ENCODE data around the gene UBE2E2.

Gene UBE2E2

DNA sequence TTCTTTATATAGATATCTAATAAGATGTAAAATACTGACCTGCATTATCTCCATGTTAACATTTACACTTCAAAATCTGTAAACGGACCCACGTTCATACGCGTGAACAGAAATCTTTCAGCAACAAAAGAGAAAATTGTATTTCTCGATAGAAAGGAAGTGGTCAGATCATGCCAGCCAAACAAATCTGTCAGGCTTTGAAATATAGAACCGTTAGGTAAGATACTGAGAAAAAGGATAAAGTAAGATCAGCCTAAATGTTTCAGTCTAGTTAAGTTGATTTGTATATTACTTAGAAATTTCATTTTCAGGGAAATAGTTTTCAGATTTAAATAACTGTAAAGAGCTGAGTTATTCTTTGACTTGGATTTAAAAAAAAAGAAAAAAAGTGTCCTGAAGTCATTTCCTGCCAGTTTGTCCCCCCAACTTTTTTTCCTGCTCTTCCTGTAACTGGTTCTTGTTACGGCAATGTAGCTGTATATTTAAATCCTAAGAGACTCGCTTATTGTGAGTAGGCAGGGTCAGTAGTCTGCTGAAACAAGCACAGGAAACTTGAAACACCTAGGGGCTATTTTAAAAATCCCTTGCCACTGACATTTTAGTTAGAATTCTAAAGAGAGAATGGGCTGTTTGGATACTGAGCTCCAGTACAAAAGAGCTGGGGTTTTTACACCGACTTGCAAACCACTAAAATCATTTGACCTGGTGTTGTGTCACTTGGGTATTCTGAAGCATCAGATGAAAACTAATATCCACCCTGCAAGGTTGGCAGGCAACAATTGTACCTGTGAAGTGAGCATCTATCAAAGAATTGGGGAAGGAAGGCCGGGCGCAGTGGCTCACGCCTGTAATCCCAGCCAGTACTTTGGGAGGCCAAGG is 237.5 kb downstream of the UBE2E2 start:
- DNase-seq (ENCODE audit: low spot score): no peak

DNA sequence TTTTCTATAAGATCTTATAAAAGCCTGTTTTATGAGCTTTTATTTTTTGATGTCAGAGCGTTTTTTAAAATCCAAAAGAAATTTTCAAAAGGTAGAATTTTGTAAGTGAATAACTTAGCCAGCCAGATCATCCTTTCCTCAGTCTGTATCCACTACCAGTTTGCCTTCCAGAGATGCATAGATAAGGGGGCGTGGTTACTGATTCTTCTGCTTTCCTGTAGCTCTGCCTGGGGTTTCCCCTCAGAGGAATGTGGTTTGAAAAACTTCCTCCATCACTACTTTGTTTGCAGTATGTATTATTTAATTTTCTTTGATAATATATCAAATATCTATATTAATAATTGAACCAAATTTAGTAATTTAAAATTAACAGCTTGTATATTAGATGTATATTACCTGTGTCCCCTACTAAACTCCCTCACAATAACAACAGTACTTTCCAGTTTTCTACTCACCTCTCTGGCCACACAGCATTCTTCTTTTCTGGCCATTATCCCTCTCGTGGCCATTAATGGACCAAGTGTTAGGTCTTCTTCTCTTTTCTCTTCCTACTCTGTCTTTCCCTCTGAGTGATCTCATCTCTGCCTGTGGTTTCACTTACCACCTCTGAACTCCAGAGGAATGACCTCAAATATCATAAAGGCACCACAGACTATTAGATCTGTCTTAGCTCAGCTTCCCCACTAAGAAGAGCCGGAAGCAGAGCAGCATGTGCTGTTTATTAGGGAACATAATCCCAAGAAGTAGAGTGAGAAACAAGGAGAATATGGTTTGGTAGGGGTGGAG is 239.7 kb downstream of the UBE2E2 start:
- peak; percentile 16 for DNase-seq (ENCODE audit: low spot score)

DNA sequence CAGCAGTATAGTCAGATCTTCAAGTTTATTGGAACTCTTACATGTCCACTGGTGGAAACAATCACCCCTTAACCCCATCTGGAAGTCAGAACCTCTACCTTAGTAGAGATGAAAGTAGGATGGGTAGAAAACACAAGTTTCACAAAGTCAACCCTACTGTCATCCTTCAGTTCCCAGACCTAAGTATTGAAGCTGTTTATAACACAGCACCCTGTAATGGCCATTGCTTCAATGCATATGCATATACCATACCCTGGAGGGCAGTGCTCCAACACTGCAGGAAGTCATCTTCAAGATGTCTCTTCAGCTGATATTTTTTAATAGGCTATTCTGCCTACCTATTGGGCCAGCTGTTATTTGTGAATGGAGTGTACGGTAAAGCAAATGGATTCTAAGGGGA is 241.3 kb downstream of the UBE2E2 start:
- DNase-seq (ENCODE audit: low spot score): no peak

DNA sequence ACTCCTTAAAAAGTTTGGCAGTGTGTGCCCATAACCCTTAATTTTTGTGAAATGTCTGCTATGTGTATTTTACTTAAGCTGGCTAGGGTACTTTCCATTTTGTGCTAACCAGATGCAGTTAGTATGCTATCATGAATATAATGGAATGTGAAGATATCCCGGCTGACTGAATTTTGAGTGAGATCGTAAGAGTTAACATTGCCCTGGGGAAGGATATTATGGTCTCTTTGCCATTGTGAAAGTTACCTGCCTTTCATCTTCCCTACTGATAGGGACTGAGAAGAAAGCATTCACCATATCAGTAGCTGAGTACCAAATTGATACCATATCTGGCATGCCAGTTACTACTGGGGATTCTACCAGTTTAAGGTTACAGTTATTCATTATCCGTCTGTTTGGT is 243.2 kb downstream of the UBE2E2 start:
- no peak for DNase-seq (ENCODE audit: low spot score)

DNA sequence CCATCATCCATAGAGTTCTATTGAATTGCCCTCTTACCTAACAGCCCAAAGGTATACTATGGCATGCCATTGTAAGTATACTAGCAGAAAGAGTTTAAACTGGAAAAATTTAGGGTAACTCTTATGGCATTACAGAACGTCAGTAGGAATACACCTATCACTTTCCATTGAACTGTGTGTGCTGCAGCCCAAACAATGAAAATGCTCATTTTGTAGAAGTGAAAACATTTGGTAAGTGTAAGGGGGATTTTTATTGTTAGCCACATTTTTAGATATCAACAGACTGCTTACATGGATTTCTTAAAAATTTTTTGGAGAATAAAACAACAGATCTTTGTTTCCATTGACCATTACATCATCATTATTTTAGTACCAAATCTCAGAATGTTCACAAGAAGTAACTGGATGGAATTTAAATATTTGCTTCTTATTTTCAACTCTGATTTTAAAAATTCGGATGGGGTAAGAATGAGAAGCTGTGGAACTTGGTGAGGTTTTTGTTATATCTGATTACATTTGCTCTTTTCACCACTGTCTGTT is 245.9 kb downstream of the UBE2E2 start:
- no peak for DNase-seq (ENCODE audit: low spot score)

DNA sequence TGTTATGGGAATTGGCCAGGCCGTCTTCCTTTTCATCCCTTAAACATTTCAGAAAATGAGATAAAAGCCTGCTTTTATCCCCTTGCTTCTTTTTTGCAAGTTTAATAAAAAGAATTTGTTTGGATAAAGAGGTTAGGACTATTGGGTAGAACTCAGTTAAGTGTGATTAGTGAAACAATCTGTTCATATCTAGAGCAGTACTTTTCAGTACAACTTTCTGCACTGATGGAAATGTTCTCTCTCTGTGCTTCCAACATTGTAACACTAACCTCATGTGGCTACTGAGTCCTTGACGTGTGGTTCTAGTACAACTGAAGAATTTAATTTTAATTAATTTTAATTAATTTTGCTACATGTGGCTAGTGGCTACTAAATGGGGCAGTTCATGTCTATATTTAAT is 246.9 kb downstream of the UBE2E2 start:
- no peak for DNase-seq (ENCODE audit: low spot score)

DNA sequence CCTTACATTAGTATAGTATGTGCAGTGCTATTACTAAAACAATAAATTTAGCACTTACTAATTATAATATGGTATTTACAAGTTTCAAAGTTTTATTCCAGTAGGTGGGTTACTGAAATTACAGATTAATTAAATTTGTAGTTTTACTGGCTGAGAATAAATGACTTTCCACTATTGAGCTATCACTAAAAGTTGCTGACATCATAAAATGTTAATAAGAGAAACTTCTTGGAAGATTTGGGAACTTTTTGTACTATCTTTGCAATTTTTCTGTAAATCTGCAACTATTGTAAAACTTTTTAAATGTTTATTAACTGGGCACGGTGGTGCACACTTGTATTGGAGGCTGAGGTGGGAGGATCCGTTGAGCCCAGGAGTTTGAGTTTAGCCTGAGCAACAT is 247.7 kb downstream of the UBE2E2 start:
- no peak for DNase-seq (ENCODE audit: low spot score)

DNA sequence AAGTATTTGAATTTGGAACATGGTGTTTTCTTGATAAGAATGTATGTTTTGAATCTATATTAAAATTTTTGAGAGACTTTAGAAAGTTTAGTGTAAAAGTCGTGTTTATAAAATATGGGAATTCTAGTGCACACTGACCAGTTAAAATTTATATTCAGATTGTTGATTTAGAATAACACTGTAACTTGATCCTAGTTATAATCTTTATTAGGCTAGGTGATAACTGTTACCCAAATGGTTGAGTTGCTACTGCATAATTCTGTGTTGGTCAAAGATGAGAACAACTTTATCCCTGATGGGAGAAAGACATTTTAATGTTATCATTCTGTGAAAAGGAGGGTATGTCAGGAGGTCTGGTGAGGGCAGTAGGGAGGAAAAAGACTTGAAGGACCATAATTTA is 249.3 kb downstream of the UBE2E2 start:
- DNase-seq (ENCODE audit: low spot score): no peak

DNA sequence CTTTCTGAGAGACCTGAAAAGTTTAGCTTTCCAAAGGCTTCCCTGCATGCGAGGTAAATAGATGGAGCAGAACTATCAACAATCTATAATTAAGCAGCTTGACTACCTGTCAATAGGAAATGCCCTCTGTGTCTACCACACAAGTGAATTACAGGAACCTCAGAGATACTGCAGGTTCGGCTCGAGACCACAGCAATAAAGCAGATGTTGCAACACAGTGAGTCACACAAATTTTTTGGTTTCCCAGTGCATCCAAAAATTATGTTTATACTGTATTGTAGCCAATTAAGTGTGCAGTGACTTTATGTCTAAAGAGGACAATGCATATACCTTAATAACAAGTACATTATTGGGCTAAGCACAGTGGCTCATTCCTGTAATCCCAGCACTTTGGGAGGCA is 252.0 kb downstream of the UBE2E2 start:
- DNase-seq (ENCODE audit: low spot score): no peak

DNA sequence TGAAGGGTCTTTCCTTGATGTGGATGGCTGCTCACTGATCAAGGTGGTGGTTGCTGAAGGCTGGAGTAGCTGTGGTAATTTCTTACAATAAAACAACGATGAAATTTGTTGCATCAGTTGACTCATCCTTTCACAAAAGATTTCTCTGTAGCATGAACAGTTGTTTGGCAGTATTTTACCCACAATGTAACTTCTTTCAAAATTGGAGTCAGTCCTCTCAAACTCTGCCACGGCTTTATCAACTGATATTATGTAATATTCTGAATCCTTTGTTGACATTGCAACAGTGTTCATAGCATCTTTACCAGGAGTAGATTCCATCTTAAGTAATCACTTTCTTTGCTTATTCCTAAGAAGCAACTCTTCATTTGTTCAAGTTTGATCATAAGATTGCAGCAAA is 252.6 kb downstream of the UBE2E2 start:
- no peak for DNase-seq (ENCODE audit: low spot score)

DNA sequence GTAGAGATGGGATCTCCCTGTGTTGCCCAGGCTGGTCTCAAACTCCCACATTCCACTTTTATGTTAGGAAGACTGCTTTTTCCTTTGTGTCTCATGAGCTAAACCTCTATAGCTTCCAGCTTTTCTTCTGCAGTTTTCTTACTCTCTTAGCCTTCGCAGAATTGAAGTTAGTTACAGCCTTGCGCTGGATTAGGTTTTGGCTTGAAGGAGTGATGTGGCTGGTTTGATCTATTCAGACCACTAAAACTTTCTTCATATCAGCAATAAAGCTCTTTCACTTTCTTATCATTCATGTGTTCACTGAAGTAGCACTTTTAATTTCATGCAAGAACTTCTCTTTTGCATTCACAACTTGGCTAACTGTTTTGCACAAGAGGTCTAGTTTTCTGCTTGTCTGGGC is 254.6 kb downstream of the UBE2E2 start:
- no peak for DNase-seq (ENCODE audit: low spot score)

DNA sequence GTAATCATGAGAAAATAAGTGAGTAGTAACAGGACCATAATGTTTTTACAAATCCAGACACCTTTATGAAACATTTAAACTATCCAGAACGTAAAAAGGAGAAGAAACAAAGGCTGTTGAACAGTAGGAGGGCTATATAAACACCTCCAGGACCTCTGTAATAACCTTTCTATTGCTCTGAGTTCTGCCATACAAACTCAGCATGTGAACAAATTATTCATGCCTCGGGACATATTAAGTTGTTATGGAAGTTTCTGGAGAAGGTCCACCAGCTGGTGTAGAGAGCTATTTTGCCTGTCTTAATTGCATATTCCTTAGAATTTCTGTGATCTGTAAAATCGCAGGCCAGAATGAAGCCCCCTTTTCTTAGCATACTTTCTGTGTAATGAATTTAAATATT is 256.3 kb downstream of the UBE2E2 start:
- no peak for DNase-seq (ENCODE audit: low spot score)

DNA sequence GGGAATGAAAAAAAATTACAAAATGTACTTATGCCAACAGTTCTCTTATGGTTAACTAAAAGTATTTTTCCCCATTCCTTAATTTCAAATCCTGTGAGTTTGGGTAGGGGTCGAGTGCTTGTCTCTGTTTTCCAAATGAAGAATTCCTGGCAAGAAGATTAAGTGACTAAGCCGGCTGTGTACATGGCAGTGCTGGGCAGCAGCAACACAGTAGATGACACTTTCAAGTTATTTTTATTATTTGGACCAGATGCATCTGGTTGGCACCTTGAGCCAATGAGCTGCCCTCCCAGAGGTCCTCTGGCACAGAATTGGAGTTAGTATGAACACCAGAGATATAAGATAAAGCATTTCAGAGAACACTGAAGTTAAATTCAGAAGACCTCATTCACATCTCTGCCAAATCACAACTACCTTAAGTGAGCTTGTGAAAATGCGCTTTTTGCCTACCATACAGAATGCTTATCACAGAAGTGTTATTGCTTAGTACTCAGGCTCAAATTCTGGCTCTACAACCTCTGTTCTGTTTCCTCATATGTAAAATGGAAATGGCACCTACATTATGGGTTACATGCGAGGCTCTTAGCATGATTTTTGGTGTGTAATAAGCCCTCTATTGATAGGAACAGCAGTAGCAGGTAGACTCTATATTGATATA is 256.9 kb downstream of the UBE2E2 start:
- DNase-seq (ENCODE audit: low spot score): no peak

DNA sequence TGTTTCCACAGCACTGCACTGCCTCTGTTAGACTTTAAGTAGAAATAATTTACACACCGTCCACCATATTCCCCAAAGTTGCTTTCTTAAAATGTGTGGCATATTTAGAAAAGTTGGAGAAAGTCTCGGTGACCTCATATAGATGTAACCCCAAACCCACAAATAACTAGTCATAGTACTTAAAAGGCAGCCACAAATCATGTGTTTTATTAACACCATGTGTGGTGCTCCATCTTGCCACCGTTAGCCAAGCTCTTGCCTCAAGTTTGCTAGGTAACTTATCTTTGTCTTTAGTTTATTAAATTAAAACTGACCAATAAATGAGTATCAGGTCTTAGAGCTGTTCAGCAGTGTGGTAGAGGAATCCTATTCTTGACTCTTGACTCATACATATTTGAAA is 257.9 kb downstream of the UBE2E2 start:
- DNase-seq (ENCODE audit: low spot score): no peak

DNA sequence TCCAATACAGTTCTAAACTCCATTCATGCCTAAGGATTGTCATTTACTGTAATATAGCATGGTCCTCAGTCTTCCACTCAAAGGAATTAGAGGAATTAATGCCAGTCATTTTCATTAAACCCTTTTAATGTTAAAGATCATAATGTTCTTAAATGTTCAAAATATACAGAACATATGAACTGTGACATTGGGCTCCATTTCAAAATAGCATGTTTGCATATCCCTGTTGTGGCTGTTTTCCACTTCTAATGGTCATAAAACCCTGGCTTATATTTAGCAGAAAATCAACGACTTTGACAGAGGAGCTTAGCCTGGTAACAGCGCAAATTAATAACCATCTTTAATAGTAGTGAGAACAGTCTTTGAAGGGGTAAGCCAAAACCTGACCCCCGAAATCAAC is 260.7 kb downstream of the UBE2E2 start:
- no peak for DNase-seq (ENCODE audit: low spot score)

DNA sequence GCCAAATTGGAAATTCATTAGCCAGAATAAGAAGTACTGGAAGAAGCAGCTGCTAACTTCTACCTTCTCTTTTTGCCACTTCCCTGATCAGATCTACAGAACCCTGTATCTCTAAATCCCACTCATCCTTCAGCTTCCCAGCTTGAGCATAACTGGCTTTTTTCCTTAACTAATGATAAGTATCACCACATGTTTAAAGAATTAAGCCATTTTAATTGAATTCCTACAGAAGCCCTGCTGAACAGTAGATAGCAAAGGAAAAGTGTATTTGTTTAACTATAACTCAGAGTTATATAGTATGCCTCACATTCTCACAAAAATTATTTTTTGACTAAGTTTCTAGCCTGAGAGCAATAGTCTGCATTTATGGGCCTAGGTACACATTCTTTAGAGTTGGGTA is 262.4 kb downstream of the UBE2E2 start:
- no peak for DNase-seq (ENCODE audit: low spot score)

DNA sequence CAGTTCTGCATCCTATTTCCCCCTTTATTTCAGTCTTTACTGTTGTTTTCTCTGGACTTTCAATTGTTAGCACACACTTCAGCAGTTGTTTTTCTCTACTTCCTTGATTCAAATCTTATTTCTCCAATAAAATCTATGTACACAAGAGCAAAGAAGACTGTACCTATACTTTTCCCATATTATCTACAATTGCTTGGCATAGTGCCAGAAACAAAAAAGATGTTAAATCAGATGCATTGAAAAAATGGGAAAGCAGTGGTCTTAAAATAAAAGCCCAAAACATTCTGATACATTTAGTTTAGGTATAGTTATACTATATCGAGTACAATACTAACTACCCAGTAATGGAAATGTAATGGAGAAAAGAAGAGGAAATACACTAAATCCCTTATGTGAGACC is 265.1 kb downstream of the UBE2E2 start:
- DNase-seq (ENCODE audit: low spot score): no peak

DNA sequence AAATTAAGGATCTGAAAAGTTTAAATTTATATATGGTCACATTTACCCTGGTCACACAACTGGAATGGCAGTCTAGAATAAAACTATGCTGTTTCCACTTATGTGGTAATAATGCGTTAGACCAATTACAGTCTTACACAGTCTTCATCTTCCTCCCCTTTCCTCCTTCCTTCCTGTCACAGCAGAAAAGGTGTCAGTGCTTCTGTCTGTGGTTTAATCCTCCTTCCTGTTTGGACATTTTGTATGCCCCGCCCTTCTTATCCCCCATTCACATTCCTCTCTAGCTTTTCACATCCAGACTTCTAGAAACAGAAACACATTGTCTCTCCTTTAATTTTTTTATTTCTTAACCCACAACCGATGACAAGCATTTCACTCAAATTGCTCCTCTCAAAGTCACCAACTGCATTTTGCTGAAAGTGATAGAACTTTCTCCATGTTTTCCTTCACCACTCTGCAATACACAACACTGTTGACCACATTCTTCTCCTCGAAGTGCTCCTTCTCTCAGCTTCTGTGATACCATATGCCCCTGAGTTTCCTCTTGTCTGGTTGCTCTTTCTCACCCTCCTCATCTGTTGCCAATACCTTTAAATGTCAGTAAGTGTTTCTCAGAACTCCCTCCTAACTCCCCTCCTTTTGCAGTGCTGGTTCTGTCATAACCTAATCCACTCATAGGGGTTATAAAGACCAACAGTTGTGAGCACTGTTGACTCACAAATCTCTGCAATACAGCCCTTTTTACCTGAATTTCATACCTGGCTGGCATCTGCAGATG is 271.6 kb downstream of the UBE2E2 start:
- DNase-seq (ENCODE audit: low spot score): no peak

DNA sequence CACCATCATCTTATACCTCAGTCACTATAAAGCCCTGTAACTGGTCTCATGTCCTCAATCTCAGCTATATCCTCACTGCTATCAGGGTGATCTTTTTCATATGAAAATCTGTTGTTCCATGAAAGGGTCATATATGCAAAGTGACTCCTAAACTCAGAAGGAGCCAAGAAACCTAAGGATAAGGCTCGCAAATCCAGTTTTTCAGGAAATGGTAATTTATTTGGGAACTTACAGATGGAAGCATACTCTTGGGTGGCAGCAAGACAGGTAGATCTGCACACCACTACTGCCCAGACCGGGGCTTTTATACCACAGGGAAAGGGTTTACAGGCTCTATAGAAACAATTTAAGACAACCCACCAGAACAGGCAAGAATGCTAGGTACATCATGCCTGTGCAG is 272.3 kb downstream of the UBE2E2 start:
- no peak for DNase-seq (ENCODE audit: low spot score)

DNA sequence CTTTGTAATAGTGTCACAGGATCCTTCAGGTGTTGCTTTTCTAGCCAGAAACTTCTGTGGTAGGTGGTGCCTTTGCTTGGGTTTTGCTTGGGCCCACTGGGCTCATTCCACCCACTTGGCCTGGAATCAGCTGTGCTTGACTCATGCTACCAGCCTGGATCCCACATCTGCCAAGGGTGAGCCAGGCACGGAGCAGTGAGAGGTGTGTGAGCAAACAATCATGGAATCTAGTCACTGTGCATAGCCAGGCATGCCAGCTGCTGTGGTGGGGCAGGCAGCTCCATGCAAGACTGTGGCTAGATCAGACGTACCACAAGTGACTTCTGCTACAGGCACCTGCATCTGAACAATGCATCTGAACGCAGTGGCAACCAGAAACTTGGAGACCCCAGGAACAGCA is 275.9 kb downstream of the UBE2E2 start:
- no peak for DNase-seq (ENCODE audit: low spot score)

DNA sequence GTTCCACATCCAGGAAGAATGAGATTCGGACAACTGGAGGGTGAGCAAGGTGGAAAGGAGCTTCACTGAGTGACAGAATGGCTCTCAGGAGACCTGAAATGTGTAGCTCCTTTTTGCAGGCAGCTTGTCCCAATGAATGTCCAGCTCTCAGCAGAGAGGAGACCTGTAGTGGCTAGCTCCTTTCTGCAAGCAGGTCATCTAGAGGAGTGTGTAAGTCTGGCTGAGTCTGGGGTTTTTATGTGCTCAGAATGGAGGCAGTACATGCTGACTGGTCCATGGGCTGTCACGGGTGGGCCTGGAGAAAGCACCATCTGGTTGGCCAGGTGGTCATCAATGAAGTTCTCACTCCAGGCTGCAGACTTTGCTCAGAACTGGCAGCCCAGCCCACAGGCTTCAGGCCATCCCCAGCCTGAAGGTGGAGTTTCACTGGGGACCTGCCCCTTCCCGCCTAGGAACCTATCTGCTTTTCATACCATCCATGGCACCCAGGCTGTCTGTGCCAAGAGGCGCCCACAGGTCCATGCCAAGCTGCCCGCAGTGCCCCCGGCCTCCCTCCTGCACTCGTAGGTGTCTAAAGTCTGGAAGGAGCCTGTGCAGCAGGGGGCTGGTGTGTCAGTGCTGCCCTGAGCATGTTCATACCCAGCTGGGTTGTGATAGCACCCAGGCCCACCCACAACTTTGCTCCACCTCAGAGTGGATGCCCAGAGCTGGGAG is 276.6 kb downstream of the UBE2E2 start:
- no peak for DNase-seq (ENCODE audit: low spot score)

Measured in CD4-positive, alpha-beta T cell treated with Interleukin-2 at 100 ng/mL for 4 hours (primary cell).